MCF 10A (cell line): ENCODE results near the gene BANP. TPM values are rescaled to one million over a fixed set of nuclear protein-coding genes. Genes with fewer than 3 reads are reported as not detected.

Source experiments
- BruUV-seq: library from RNA; stranded (reverse); fragments of 400-500 nt; replicated peaks from 2 replicates; lab custom pipeline; 2021; lab: Mats Ljungman, UMichigan
- CTCF ChIA-PET: fragments of 300-600 bp; sonication (Branson Sonifier 250); formaldehyde crosslinking; extraction: SDS; loops from one replicate; lab custom pipeline; 2021; ENCODE audit warnings: antibody characterized with exemption, inconsistent platforms; lab: Yijun Ruan, JAX
- POLR2A ChIA-PET: fragments of 300-600, 350-650 bp; sonication (Branson Sonifier 250); formaldehyde crosslinking; extraction: SDS; loops from one replicate; lab custom pipeline; 2020; ENCODE audit warnings: antibody characterized with exemption, inconsistent platforms; lab: Yijun Ruan, JAX
- DNase-seq: peaks from one replicate; pipeline ENCODE4 v3.0.0-alpha.2; 2018; ENCODE audit not compliant: unreplicated experiment
- H3K27ac Mint-ChIP-seq: one replicate; pipeline ENCODE4 v1.8.0; 2022; ENCODE audit warnings: mild to moderate bottlenecking, low read depth, mixed read lengths; ENCODE audit not compliant: unreplicated experiment
- H3K27me3 Mint-ChIP-seq: one replicate; pipeline ENCODE4 v1.8.0; 2022; ENCODE audit warnings: mixed read lengths; ENCODE audit not compliant: insufficient read depth, unreplicated experiment
- H3K36me3 Mint-ChIP-seq: one replicate; pipeline ENCODE4 v1.8.0; 2022; ENCODE audit warnings: mild to moderate bottlenecking, moderate library complexity, mixed read lengths; ENCODE audit not compliant: insufficient read depth, unreplicated experiment
- H3K4me1 Mint-ChIP-seq: one replicate; pipeline ENCODE4 v1.8.0; 2022; ENCODE audit warnings: mixed read lengths; ENCODE audit not compliant: insufficient read depth, unreplicated experiment
- H3K4me3 Mint-ChIP-seq: one replicate; pipeline ENCODE4 v1.8.0; 2022; ENCODE audit warnings: mild to moderate bottlenecking, moderate library complexity, mixed read lengths; ENCODE audit not compliant: unreplicated experiment
- H3K9me3 Mint-ChIP-seq: one replicate; pipeline ENCODE4 v1.8.0; 2022; ENCODE audit warnings: mixed read lengths; ENCODE audit not compliant: unreplicated experiment
- CTCF ChIP-seq: fragments of 200-600 bp; IDR thresholded peaks from one replicate; pipeline ENCODE4 v1.8.0; 2022; ENCODE audit warnings: antibody characterized with exemption, mild to moderate bottlenecking; ENCODE audit not compliant: unreplicated experiment
- intact Hi-C: fragments of 100-400 bp; cut with micrococcal nuclease; formaldehyde crosslinking; loops from 2 replicates; pipeline ENCODE4 v1.14.1; 2022
- total RNA-seq: library from RNA; stranded (reverse); gene quantifications from 2 replicates; pipeline ENCODE4 v1.2.3, GENCODE V29; 2022

Gene BANP
- total RNA-seq, 1 experiment from 2014 or later, result 38.2 TPM

- Mint-ChIP-seq H3K4me1 (no peaks in the 10 kb centered on the region), H3K27ac (no peak overlapping the region), H3K36me3 (peaks cover 13% of the 10 kb centered on the region), H3K9me3 (no peaks in the 10 kb centered on the region), H3K27me3 (no peaks in the 10 kb centered on the region), H3K4me3 (no peak overlapping the region)
- no TSS peak for BruUV-seq
- no peak for DNase-seq
- intact Hi-C loops, result no loop called here
- ChIA-PET CTCF (no interaction called here), POLR2A (no interaction called here)
- TF ChIP-seq CTCF, result no peak
Measured at GRCh38 chr16:88077328-88078108, 126.3 kb downstream of the BANP start.

GRCh38 chr16:88078111-88078775 is 127.0 kb downstream of the BANP start:
- DNase-seq, result no peak
- Mint-ChIP-seq H3K4me1 (no peaks in the 10 kb centered on the region), H3K27ac (no peak overlapping the region), H3K4me3 (no peak overlapping the region), H3K9me3 (no peaks in the 10 kb centered on the region), H3K36me3 (peaks cover 13% of the 10 kb centered on the region), H3K27me3 (no peaks in the 10 kb centered on the region)
- CTCF ChIA-PET, result interaction anchor here (0.7 kb wide), 1 partner anchor 507 kb away, joined by 3 read pairs; no protein-coding TSS in a partner anchor
- intact Hi-C loops, result no loop called here
- BruUV-seq, result no TSS peak
- POLR2A ChIA-PET, result no interaction called here
- TF ChIP-seq CTCF, result no peak

GRCh38 chr16:88083582-88083981 is 132.3 kb downstream of the BANP start:
- BruUV-seq, result no TSS peak
- intact Hi-C loops, result no loop called here
- Mint-ChIP-seq H3K9me3 (no peaks in the 10 kb centered on the region), H3K27me3 (no peaks in the 10 kb centered on the region), H3K27ac (no peak overlapping the region), H3K4me1 (no peaks in the 10 kb centered on the region), H3K36me3 (peaks cover 5% of the 10 kb centered on the region), H3K4me3 (no peak overlapping the region)
- ChIA-PET CTCF (no interaction called here), POLR2A (no interaction called here)
- DNase-seq, result no peak
- TF ChIP-seq CTCF, result no peak

- intact Hi-C loops, result no loop called here
- no peak for TF ChIP-seq CTCF
- DNase-seq, result no peak
- H3K27ac Mint-ChIP-seq, result no peak overlapping the region
- H3K4me1 Mint-ChIP-seq, result no peaks in the 10 kb centered on the region
- no peaks in the 10 kb centered on the region for H3K9me3 Mint-ChIP-seq
- ChIA-PET POLR2A (no interaction called here), CTCF (interaction anchor here (0.6 kb wide), 1 partner anchor 241 kb away, joined by 3 read pairs; no protein-coding TSS in a partner anchor)
- no peak overlapping the region for H3K4me3 Mint-ChIP-seq
- H3K36me3 Mint-ChIP-seq, result peaks cover 5% of the 10 kb centered on the region
- no TSS peak for BruUV-seq
- no peaks in the 10 kb centered on the region for H3K27me3 Mint-ChIP-seq
Measured at GRCh38 chr16:88084881-88085280, 133.6 kb downstream of the BANP start.
